C4-2B (cell line): ENCODE results near the gene CRY1.

Experiments used
- CTCF ChIP-seq: fragments of 450-650 bp; conservative IDR thresholded peaks from 2 replicates; pipeline ENCODE4 v1.5.1; 2017; ENCODE audit warnings: mild to moderate bottlenecking
- ZFX ChIP-seq: fragments of 450-650 bp; IDR thresholded peaks from 2 replicates; pipeline ENCODE4 v1.6.1; 2017

DNA sequence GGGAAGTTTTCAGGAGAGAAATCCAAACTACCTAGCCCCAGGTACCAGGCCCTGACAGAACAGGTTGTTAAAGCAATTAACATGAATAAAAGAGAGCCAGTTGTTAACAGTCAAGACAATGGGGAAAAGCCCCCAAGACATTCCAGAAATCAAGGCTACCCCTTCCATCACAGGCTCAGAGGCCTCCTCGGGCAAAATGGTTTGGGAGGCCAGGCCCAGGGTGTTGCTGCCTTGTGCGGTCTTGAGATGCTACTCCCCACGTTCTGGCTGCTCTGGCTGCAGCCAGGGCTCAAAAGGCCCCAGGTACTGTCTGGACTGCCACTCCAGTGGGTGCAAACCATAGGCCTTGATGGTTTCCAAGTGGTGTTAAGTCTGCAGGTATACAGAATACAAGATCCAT lies 7.0 kb downstream of the CRY1 start:
- TF ChIP-seq CTCF (no peak), ZFX (no peak)
